Colon (tissue), 2 donors: ENCODE data around the gene CNPY3.
"Not testable (repeated sequence)": the region's sequence is repeated elsewhere in the genome, so short reads cannot be mapped to it uniquely, and the experiment has no call there.

Source experiments
- FAIRE-seq: peaks from 2 replicates; lab custom pipeline; 2012; peaks lifted over from hg19 to GRCh38; lab: Jason Lieb, UNC
- donor health status: control.
- donor health status: control.

The CNPY3 gene

DNA sequence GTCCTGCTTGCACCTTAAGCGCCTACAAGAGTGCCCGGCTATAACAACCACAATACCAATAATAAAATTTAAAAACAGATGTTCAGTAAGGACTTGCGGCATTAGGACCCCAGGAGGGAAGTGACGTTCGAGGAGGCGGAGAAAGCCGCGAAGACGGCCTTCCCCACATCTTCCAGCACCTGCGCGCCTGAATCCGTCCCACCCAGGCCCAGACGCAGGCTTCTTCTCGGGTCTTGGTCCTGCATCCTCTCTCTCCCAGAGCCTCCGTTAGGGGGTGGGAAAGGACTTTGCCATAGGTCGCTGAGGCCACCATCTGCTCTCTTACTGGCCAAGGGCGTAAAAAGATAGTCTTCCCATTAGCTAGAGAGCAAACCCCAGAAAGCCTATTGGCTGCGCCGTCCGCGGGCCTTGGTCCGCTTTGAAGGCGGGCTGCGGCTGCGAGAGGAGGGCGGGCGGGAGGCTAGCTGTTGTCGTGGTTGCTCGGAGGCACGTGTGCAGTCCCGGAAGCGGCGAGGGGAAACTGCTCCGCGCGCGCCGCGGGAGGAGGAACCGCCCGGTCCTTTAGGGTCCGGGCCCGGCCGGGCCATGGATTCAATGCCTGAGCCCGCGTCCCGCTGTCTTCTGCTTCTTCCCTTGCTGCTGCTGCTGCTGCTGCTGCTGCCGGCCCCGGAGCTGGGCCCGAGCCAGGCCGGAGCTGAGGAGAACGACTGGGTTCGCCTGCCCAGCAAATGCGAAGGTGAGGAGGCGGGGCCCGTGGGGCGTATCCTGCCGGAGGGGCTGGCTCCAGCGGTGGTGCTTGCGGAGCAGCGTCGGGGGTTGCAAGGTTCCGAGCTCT is at the start of gene CNPY3:
TSS of gene CNPY3 (plus strand) at position 495 of the 835 bp plus-strand sequence. CDS start at position 586, 91 bp downstream.
- no peak for FAIRE-seq

DNA sequence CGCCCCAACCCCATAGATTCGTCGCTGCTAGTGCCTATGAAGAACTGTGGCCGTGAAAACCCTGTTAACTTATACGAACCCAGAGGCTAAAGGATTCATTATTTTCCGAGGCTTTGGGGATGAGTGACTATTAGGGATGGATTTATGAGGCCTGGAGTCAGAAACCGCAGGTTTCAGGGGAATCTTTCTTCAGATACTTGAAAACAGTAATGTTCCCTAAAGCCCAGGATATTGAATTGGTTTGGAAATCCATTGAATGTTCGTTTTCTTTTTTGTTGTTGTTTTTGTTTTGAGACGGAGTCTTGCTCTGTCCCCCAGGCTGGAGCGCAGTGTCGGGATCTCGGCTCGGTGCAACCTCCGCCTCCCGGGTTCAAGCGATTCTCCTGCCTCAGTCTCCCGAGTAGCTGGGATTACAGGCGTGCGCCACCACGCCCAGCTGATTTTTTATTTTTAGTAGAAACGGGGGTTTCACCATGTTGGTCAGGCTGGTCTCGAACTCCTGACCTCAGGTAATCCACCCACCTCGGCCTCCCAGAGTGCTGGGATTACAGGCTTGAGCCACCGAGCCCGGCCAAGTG is 49.0 kb upstream of the CNPY3 start:
- not testable (repeated sequence) for FAIRE-seq

DNA sequence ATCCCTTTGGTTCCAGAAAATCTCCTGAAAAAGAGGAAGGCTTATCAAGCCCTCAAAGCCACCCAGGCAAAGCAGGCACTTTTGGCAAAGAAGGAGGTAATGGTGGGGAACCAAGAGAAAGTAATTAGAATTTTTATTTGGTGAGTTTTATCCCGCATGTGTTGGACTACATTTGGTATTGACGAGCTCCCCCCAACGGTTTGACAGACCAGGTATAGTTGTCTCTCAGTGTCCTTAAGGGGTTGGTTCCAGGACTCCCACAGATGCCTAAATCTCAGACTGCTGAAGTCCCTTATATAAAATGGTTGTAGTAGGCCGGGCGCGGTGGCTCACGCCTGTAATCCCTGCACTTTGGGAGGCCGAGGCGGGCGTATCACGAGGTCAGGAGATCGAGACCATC is 48.4 kb upstream of the CNPY3 start:
- FAIRE-seq, result not testable (repeated sequence)

DNA sequence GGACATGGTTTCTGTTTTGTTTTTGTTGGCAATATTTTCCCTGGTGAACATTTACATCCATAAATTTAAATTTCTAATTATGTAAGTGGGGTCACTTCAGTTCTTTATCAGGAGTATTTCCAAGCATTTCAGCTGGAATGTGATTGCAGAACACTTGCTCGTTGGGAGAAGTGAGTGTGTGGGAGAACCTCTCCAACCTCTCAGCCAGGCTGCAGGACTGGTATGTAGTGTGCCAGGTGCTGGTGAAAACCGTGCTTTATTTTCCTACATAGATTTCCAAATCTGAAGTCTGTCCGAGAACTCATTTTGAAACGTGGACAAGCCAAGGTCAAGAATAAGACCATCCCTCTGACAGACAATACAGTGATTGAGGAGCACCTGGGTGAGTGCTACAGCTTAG is 43.6 kb upstream of the CNPY3 start:
- no peak for FAIRE-seq

DNA sequence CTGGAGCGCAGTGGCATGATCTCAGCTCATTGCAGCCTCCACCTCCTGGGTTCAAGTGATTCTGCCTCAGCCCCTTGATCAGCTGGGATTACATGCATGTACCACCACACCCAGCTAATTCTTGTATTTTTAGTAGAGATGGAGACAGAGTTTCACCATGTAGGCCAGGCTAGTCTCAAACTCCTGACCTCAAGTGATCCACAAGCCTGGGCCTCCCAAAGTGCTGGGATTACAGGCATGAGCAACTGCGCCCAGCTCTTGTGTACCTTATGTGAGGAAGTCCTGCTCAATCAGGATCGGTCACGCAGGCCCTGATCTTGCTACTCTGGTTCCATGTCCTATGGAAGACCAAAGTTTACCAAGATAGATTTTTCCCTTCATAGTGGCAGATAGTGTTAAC is 41.1 kb upstream of the CNPY3 start:
- not testable (repeated sequence) for FAIRE-seq

DNA sequence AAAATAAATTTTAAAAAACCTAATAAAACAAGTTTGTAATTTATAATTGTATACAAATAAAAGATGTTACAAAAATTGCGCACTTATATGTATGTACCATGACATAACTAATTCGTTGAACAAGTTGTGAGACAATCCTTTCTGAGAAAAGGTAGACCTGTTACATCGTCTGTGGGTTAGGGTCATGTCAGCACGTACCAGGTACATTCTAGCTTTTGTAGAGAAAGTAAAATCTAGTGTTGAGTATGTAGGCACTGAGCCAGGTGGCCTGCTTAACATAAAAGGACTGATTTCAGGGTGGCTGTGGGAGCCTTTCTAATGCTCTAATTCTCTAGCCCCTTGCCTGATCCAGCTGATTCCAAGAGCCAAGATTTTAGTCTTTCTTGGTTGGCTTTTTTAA is 39.5 kb upstream of the CNPY3 start:
- no peak for FAIRE-seq

DNA sequence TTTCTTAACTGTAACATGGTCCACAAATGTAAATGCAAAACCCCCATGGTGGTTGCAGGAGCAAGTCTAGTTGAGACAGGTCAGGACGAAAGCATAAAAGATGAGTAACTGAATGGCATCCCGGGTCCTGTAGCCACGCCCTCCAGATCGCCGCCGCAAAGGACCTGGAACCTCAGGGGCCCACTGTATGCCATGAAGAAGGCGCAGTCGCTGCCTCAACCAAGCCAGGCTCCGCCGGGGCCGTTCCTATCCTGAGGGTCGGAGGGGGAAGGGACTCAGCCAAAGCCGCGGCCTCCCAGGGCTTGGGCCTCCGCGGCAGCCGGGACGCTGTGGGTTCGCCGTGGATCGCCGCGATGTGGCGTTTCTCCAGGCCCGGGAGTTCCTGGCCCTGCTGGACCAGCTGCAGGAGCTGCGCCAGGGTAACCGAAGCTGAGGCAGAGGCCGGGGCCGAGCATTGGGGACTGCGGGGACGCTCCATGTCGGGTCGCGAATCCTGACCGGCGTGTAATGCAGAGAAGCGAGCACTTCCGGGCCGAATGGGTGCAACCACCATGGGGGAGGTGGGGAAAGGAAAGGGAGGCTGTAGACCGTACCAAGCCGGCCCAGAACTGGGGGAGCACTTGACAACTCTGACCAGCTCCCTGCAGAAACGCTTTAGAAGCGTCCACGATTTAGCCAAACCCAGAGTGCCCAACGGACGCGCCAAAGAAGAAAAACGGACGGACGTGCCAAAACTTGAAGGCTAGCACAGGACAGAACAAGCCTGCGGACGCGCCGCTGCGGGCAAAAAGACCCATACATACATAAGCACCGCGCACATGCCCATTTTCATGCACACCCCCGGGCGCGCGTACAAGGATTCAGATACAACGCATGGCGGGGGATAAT is 38.7 kb upstream of the CNPY3 start:
- no peak for FAIRE-seq

DNA sequence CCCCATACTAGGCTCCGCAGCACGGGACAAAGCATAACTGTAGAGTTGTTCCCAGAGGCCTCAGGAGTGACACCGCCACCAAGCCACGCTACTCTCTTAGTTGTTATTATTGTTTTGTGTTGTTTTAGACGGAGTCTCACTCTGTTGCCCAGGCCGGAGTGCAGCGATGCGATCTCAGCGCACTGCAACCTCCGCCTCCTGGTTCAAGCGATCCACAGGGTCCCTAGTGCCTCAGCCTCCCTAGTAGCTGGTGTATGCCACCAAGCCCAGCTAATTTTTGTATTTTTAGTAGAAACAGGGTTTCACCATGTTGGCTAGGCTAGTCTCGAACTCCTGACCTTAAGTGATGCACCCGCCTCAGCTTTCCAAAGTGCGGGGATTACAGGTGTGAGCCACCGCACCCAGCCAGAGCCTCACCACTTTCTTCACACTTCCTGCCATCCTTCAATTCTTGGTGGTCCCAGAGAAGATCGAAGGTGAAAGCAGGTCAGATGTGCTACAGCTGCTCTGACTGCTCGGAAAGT is 38.0 kb upstream of the CNPY3 start:
- FAIRE-seq, result no peak

DNA sequence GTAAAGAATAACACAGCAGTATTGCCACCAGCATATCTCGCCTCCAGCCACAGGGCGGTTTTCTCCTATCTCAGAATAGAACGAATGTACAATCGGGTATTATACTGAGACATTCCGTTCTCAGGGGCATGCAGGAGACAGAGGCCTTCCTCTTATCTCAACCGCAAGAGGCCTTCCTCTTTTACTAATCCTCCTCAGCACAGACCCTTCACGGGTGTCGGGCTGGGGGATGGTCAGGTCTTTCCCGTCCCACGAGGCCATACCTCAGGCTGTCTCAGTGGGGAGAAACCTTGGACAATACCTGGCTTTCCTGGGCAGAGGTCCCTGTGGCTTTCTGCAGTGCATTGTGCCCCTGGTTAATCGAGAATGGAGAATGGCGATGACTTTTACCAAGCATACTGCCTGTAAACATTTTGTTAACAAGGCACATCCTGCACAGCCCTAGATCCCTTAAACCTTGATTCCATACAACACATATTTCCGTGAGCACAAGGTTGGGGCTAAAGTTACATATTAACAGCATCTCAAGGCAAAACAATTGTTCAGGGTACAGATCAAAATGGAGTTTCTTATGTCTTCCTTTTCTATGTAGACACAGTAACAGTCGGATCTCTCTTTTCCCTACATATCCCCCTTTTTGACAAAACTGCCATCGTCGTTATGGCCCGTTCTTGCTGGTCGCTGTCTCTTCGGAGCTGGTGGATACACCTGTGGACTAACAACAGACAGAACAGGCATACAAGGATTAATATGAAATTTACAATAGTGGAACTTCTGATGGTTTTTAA is 35.0 kb upstream of the CNPY3 start:
- FAIRE-seq, result not testable (repeated sequence)

DNA sequence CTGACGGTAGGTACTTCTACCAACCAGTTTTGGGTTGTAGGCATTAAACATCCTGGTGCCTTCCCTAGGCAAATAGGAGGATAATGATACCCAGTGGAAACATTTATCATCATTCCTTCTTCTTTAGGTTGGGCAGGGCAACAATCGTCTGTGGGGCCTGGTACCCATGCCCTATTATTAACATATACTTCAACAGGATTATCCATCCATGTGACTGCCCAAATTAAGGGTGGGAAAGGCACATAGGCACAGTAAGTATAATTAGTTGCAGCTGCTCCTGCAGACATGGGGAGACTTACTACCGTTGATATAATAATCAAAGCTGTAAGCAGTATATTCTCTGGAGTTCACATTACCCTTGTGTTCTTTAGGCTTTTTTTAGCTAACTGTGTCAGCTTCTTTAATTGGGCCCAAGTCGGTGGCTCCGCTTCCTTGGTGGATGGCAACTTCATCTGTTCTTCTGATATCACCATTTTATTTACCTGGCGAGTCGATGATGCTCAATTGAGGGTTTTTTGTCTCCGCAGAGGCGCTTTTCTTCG is 33.0 kb upstream of the CNPY3 start:
- FAIRE-seq, result no peak

DNA sequence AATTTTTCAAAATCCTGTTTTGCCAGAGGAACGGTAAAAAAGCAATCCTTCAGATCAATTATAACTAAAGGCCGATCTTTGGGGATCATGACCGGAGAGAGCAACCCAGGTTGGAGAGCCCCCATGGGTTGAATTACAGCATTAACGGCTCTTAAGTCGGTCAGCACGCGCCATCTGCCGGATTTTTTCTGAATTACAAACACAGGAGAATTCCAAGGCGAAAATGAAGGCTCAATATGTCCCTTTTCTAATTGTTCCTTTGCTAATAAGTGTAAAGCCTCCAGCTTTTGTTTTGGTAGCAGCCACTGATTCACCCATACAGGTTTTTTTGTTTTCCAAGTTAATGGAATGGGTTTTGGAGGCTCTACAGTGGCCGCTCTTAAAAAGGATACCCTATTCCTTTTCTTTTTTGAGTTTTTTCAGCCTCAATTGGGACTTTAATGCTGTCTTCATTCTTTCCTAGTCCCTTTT is 30.4 kb upstream of the CNPY3 start:
- no peak for FAIRE-seq

DNA sequence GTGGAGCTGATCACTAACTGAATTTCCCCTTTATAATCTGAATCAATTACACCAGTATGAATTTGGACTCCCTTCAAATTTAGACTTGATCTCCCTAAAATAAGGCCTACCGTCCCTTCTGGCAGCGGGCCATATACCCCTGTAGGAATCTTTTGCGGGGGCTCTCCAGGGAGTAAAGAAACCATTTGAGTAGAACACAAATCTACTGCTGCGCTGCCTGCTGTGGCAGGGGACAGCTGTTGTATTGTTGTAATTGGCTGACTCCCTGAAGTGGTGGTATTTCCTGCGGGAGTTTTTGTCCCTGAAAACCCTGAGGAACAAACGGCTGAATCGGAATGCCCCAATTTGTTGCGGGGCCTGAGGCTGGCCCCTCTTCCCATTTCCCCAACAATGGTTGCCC is 29.4 kb upstream of the CNPY3 start:
- no peak for FAIRE-seq

DNA sequence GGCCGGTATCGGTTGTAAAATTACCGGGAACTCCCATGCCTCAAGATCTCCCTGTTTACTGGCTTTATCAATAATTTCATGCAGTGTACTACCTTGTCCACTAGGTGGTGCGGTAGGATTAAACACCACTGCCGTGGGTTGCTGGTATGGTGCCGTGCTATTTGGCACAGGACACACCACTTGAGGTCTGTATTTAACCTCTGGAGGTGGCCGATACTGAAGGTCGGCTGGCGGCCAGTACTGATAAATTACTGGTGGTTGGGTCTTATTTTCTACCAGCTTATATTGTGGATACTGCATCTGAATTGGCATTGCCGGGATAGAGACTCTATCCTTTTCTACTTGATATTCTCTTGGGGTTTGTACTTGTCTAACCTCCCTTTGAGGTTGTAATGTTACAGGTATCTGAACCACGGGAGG is 27.7 kb upstream of the CNPY3 start:
- no peak for FAIRE-seq

DNA sequence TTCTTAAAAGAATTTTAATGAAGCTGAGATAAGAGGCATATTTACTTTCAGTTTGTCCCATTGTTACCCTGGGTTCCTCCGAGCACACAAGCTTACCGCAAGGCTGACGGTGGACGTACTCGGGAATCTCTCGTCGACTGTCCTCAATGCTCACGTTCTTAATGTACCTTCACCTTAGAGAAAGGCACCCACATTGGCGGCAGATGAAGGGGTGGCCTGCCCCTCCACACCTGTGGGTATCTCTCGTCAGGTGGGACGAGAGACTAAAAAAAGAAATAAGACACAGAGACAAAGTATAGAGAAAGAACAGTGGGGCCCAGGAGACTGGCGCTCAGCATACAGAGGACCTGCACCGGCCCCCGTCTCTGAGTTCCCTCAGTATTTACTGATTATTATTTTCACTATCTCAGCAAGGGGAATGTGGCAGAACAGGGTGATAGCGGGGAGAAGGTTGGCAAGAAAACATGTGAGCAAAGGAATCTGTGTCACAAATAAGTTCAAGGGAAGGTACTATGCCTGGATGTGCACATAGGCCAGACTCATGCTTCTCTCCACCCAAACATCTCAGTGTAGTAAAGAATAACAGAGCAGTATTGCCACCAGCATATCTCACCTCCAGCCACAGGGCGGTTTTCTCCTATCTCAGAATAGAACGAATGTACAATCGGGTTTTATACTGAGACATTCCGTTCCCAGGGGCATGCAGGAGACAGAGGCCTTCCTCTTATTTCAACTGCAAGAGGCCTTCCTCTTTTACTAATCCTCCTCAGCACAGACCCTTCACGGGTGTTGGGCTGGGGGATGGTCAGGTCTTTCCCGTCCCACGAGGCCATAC is 26.6 kb upstream of the CNPY3 start:
- FAIRE-seq, result not testable (repeated sequence)

DNA sequence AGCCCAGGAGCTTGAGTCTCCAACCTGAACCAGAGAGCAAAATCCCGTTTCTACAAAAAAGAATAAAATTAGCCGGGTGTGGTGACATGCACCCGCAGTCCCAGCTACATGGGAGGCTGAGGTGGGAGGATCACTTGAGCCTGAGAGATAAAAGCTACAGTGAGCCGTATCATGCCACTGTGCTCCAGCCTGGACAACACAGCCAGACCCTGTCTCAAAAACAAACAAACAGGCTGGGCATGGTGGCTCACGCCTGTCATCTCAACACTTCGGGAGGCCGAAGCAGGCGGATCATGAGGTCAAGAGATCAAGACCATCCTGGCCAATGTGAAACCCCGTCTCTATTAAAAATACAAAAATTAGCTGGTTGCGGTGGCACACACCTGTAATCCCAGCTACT is 24.8 kb upstream of the CNPY3 start:
- FAIRE-seq, result no peak

DNA sequence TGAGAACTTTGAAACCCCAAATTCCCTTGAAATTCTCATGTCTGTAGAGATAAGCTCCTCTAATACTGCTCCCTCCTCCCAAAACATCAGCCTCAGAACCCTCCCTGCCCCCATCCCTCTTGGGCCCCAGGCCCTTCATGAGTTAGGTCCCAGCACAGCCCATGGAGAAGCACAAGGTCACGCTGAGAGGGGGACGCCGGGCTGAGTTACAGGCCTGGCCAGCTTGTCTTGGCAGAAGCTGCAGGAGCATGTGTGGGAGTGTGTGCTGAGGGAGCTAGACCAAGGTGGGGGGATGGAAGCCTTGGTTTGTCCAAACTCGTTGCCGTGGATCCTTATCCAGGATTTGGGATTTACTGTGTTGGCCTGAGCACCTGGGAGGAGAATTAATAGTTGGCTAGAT is 21.9 kb upstream of the CNPY3 start:
- FAIRE-seq, result no peak

DNA sequence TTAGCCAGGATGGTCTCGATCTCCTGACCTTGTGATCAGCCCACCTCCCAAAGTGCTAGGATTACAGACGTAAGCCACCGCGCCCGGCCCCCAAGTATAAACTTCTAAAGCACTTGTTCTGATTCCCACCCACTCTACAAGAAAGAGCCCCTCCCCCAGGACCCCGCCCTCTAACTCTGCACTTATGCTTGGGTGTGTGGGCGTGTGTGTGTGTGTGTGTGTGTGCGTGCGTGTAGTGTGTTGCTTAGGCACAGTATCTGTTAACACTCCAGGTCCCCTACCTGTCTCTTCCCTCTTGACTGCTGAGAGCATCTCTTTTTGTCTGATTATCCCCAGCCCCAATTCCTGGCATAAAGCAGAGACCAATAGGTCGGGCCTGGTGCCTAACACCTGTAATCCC is 19.4 kb upstream of the CNPY3 start:
- FAIRE-seq, result no peak

DNA sequence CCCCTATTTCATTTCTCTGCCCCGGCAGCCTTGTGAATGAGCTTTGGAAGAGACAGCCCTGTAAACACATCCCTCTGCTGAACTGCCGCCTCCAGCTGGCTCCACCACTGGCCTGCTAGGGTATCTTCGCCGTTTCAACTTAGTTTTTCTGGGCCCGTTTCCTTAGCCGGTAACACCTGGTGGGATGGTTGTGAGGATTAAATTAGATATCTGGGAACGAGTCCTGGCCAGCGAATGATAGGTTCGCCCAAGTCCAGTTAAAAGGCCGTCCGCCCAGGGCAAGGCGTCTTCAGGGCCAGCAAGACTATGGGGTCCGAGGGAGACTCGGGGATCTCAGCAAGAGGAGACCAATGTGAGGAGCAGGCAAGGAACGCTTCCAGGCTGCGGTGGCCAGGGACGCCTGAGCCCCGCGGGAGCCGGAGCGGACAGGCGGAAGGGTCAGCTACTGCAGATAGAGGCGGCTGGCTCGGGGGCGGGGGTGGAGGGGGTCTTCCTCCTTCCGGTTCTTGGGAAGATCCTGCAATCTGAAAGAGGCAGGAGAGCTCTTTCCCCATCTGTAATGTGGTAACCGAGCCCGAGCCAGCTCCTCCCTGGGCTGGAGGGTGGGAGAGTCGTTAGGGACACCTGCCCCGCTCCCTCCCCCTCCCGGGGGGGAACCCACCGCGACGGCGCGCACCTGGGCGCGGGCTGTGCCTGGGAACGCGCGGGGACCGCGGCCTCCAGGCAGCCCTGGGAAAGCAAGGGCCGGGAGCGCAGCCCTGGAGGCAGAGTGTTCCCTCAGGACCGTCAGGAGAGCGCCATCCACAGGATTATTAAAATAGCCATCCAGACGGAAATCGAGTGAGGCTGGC is 17.9 kb upstream of the CNPY3 start:
- FAIRE-seq, result no peak

DNA sequence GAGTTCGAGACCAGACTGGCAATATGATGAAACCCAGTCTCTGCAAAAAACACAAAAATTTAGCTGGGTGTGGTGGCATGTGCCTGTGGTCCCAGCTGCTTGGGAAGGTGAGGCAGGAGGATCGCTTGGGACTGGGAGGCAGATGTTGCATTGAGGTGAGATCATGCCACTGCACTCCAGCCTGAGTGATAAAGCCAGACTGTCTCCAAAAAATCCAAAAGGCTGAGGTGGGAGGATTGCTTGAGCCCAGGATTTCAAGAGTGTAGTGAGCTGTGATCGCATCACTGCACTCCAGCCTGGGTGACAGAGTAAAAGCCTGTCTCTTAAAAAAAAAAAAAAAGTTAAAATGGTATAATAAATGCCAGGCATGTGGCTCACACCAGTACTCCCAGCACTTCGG is 14.7 kb upstream of the CNPY3 start:
- FAIRE-seq, result no peak
